ENCODE measurements around the gene OR2T29. TPM values are rescaled to one million over a fixed set of nuclear protein-coding genes. Genes with fewer than 3 reads are reported as not detected.

OR2T29 gene, protein sequence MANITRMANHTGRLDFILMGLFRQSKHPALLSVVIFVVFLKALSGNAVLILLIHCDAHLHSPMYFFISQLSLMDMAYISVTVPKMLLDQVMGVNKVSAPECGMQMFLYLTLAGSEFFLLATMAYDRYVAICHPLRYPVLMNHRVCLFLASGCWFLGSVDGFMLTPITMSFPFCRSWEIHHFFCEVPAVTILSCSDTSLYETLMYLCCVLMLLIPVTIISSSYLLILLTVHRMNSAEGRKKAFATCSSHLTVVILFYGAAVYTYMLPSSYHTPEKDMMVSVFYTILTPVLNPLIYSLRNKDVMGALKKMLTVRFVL
- not detected in 2 replicates for total RNA-seq

GRCh38 chr1:248562672-248563071 is at the start of gene OR2T29:
Gene OR2T29, minus strand, starts transcription at chr1:248562772. Its CDS starts 3,281 bp downstream, at chr1:248559491.

GRCh38 chr1:248597589-248597988 is 35.0 kb upstream of the OR2T29 start, which contains the start of gene OR2T10:
Gene OR2T10, minus strand, starts transcription at chr1:248597700. Its CDS starts 3,932 bp downstream, at chr1:248593768.

GRCh38 chr1:248574657-248575056 is 12.1 kb upstream of the OR2T29 start, which contains the start of gene OR2T34:
Gene OR2T34, minus strand, starts transcription at chr1:248574757. Its CDS starts 0 bp downstream, at chr1:248574757.

DNA sequence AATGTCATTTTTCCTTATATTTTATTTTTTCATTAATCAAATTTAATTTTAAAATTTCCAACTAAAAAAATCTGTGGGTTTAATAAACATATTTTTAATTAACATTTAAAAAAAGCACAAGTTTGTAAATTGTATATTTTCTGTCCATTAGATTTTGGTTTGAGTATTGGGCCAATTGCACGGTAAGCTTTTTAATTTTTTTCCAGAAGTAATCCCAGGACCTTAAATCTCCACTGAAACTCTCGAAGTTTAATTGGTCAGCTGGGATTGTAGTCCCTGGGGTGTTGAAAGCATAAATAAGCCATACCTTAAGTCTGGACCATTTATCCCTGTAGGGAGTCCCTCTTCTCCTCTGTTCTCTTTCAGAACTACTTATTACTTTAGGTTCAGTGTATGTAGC is 54.8 kb downstream of the OR2T29 start, which contains the start of gene OR2G6:
OR2G6 (plus strand) TSS at position 301 of the 400 bp plus-strand sequence. CDS start 13,574 bp downstream, outside the sequence.

Other genes with a start within 250 kb of the OR2T29 start
- not detected in 2 replicates for gene OR2M7, start 238.2 kb downstream of the OR2T29 start, total RNA-seq
- gene OR14C36, start 214.0 kb downstream of the OR2T29 start, total RNA-seq, result not detected in 2 replicates
- not detected in 2 replicates for gene OR2T4, start 201.1 kb downstream of the OR2T29 start, total RNA-seq
- not detected in 2 replicates for gene OR2T6, start 187.0 kb downstream of the OR2T29 start, total RNA-seq
- gene OR2T1, start 159.7 kb downstream of the OR2T29 start, total RNA-seq, result not detected in 2 replicates
- not detected in 2 replicates for gene OR2T2, start 117.1 kb downstream of the OR2T29 start, total RNA-seq
- not detected in 2 replicates for gene OR2T3, start 89.4 kb downstream of the OR2T29 start, total RNA-seq
- not detected in 2 replicates for gene OR2T5, start 74.2 kb downstream of the OR2T29 start, total RNA-seq
- not detected in 2 replicates for gene OR2G6, start 54.7 kb downstream of the OR2T29 start, total RNA-seq
- not detected in 2 replicates for gene OR2T34, start 12.0 kb upstream of the OR2T29 start, total RNA-seq
- gene OR2T10, start 34.9 kb upstream of the OR2T29 start, total RNA-seq, result not detected in 2 replicates
- not detected in 2 replicates for gene OR2T11, start 72.3 kb upstream of the OR2T29 start, total RNA-seq
- not detected in 2 replicates for gene OR2T35, start 82.5 kb upstream of the OR2T29 start, total RNA-seq
- not detected in 2 replicates for gene OR2T27, start 92.8 kb upstream of the OR2T29 start, total RNA-seq
- gene OR14I1, start 140.0 kb upstream of the OR2T29 start, total RNA-seq, result not detected in 2 replicates
- gene LYPD8, start 193.0 kb upstream of the OR2T29 start, total RNA-seq, result not detected in 2 replicates

All from bronchial smooth muscle cell (primary cell).